Measurements from ENCODE around the gene ARFRP1. TPM values are rescaled to one million over a fixed set of nuclear protein-coding genes. Genes with fewer than 3 reads are reported as not detected.
"Not testable (repeated sequence)": the region's sequence is repeated elsewhere in the genome, so short reads cannot be mapped to it uniquely, and the experiment has no call there.

Gene ARFRP1
- total RNA-seq, 1 donor from 2014 or later: 31.1 TPM

GRCh38 chr20:63653041-63653973 is 54.5 kb downstream of the ARFRP1 start, which contains the start of gene STMN3:
TSS of gene STMN3 (minus strand) at chr20:63653424. CDS start at chr20:63653345, 79 bp downstream.
- peak; percentile 47 for ATAC-seq

GRCh38 chr20:63652192-63652980 is 55.4 kb downstream of the ARFRP1 start:
- ATAC-seq: peak; percentile 7

- ATAC-seq: peak; percentile 49
Measured at GRCh38 chr20:63651942-63652191, 55.9 kb downstream of the ARFRP1 start.

DNA sequence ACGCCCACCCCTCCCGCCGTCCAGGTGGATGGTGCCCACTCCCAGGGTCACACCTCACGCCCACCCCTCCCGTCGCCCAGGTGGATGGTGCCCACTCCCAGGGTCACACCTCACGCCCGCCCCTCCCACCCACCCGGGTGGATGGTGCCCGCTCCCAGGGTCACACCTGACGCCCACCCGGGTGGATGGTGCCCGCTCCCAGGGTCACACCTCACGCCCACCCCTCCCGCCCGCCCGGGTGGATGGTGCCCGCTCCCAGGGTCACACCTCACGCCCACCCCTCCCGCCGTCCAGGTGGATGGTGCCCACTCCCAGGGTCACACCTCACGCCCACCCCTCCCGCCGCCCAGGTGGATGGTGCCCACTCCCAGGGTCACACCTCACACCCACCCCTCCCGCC is 57.3 kb downstream of the ARFRP1 start:
- not testable (repeated sequence) for ATAC-seq

- ATAC-seq: no peak
Measured at GRCh38 chr20:63648895-63649589, 58.7 kb downstream of the ARFRP1 start.

Other genes starting within 250 kb of the ARFRP1 start
- not detected for gene KCNQ2, start 235.3 kb downstream of the ARFRP1 start, total RNA-seq
- gene EEF1A2, start 208.9 kb downstream of the ARFRP1 start, total RNA-seq: 0.76 TPM
- gene PPDPF, start 187.2 kb downstream of the ARFRP1 start, total RNA-seq: 459 TPM
- gene PTK6, start 170.6 kb downstream of the ARFRP1 start, total RNA-seq: 92.7 TPM
- gene SRMS, start 160.2 kb downstream of the ARFRP1 start, total RNA-seq: 0.44 TPM
- 0.28 TPM for gene FNDC11, start 153.8 kb downstream of the ARFRP1 start, total RNA-seq
- 32.0 TPM for gene HELZ2, start 133.7 kb downstream of the ARFRP1 start, total RNA-seq
- gene GMEB2, start 80.9 kb downstream of the ARFRP1 start, total RNA-seq: 6.9 TPM
- gene STMN3, start 54.6 kb downstream of the ARFRP1 start, total RNA-seq: 4.6 TPM
- gene RTEL1, start 49.7 kb downstream of the ARFRP1 start, total RNA-seq: 12.2 TPM
- gene TNFRSF6B, start 11.3 kb downstream of the ARFRP1 start, total RNA-seq: 4.5 TPM
- gene ZGPAT, start 63 bp upstream of the ARFRP1 start, total RNA-seq: 11.1 TPM
- 5.1 TPM for gene LIME1, start 28.7 kb upstream of the ARFRP1 start, total RNA-seq
- 60.9 TPM for gene SLC2A4RG, start 31.8 kb upstream of the ARFRP1 start, total RNA-seq
- 1.7 TPM for gene ZBTB46, start 123.3 kb upstream of the ARFRP1 start, total RNA-seq
- gene ABHD16B, start 153.5 kb upstream of the ARFRP1 start, total RNA-seq: not detected
- gene TPD52L2, start 157.3 kb upstream of the ARFRP1 start, total RNA-seq: 90.6 TPM
- gene DNAJC5, start 187.2 kb upstream of the ARFRP1 start, total RNA-seq: 64.8 TPM
- gene UCKL1, start 248.4 kb upstream of the ARFRP1 start, total RNA-seq: 25.1 TPM